Hindlimb muscle (tissue), 1 donor: Measurements from ENCODE around the gene KMT2B. TPM values are rescaled to one million over a fixed set of nuclear protein-coding genes. Genes with fewer than 3 reads are reported as not detected.

Source experiments
- DNase-seq: peaks from one replicate; pipeline ENCODE4 v3.0.0-alpha.2; 2013
- polyA plus RNA-seq: library from polyadenylated mRNA; unstranded; fragments of 120-200 nt; gene quantifications from one replicate; pipeline ENCODE4 v1.2.1, GENCODE V29; 2013; ENCODE audit not compliant: insufficient read length

The KMT2B gene
- polyA plus RNA-seq, 1 donor, result 24.6 TPM

GRCh38 chr19:35744430-35745327 lies 26.9 kb downstream of the KMT2B start:
- peak; percentile 95 for DNase-seq

- peak; percentile 100 for DNase-seq
Measured at GRCh38 chr19:35745328-35746086, 27.7 kb downstream of the KMT2B start, which contains the start of the genes PSENEN and U2AF1L4. Gene PSENEN, plus strand, starts transcription at chr19:35745651. Its CDS starts 280 bp downstream, at chr19:35745931. Gene U2AF1L4, minus strand, starts transcription at chr19:35745418. Its CDS starts 27 bp downstream, at chr19:35745391.

- DNase-seq, result no peak
Measured at GRCh38 chr19:35746087-35746462, 28.3 kb downstream of the KMT2B start.

- DNase-seq, result no peak
Measured at GRCh38 chr19:35746531-35746930, 28.7 kb downstream of the KMT2B start.

GRCh38 chr19:35748106-35749020 lies 30.6 kb downstream of the KMT2B start, which contains the start of gene LIN37:
Gene LIN37, plus strand, starts transcription at chr19:35748576. Its CDS starts 149 bp downstream, at chr19:35748725.
- peak; percentile 99 for DNase-seq

- DNase-seq, result no peak
Measured at GRCh38 chr19:35750167-35750566, 32.4 kb downstream of the KMT2B start.

GRCh38 chr19:35751839-35752745 lies 34.3 kb downstream of the KMT2B start:
- DNase-seq, result no peak

GRCh38 chr19:35752746-35753350 lies 35.0 kb downstream of the KMT2B start:
- DNase-seq, result no peak

- DNase-seq, result no peak
Measured at GRCh38 chr19:35753634-35754369, 36.0 kb downstream of the KMT2B start.

GRCh38 chr19:35754370-35755130 lies 36.7 kb downstream of the KMT2B start:
- no peak for DNase-seq

GRCh38 chr19:35755131-35755549 lies 37.3 kb downstream of the KMT2B start:
- no peak for DNase-seq

- DNase-seq, result peak; percentile 88
Measured at GRCh38 chr19:35755550-35756376, 38.0 kb downstream of the KMT2B start.

- peak; percentile 77 for DNase-seq
Measured at GRCh38 chr19:35756377-35757230, 38.8 kb downstream of the KMT2B start, which contains the start of gene HSPB6. Gene HSPB6, minus strand, starts transcription at chr19:35757029. Its CDS starts 21 bp downstream, at chr19:35757008.

GRCh38 chr19:35757231-35757748 lies 39.5 kb downstream of the KMT2B start:
- peak; percentile 95 for DNase-seq

- DNase-seq, result peak; percentile 98
Measured at GRCh38 chr19:35757749-35758608, 40.2 kb downstream of the KMT2B start, which contains the start of gene PROSER3. Gene PROSER3, plus strand, starts transcription at chr19:35758176. Its CDS starts 40 bp downstream, at chr19:35758216.
